Activated T-helper 1 cell treated with Interleukin-2 at 50 U/mL for 16 hours (primary cell): ENCODE measurements around the gene CYP2J2.
"Not testable (repeated sequence)": the region's sequence is repeated elsewhere in the genome, so short reads cannot be mapped to it uniquely, and the experiment has no call there.

ENCODE experiments used
- DNase-seq: peaks from one replicate; pipeline ENCODE4 v3.0.0-alpha.2; 2020; ENCODE audit warnings: low read depth

Gene CYP2J2

DNA sequence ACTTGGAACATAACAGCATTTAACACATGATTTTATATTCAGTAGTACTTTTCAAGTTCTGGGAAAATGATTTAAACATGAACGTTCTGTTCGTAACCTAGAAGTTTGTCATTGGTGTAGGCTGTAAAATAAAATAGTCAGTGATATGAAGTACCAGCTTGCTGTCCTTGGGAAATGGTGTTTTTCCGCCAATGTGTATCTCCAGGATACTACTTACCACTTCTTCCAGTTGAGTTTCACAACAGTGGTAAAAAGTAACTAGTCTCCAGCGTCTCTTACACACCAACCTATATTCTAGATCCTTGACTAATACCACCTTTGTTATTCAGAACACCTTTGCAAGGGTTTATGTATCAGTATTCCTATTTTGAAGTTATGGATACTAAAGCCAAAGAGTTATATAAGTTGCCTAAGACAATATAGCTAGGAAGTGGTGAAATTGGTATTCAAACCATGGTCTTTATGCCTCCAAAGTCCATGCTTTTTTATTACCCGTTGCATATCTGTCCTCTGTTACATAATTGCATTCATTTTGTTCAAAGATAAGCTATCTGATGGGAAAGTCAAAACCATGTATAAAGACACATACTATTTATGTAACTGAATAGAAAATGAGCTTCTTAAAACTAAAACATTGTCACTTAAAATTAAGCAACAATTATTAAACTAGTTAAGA lies 68.8 kb downstream of the CYP2J2 start:
- DNase-seq = no peak

DNA sequence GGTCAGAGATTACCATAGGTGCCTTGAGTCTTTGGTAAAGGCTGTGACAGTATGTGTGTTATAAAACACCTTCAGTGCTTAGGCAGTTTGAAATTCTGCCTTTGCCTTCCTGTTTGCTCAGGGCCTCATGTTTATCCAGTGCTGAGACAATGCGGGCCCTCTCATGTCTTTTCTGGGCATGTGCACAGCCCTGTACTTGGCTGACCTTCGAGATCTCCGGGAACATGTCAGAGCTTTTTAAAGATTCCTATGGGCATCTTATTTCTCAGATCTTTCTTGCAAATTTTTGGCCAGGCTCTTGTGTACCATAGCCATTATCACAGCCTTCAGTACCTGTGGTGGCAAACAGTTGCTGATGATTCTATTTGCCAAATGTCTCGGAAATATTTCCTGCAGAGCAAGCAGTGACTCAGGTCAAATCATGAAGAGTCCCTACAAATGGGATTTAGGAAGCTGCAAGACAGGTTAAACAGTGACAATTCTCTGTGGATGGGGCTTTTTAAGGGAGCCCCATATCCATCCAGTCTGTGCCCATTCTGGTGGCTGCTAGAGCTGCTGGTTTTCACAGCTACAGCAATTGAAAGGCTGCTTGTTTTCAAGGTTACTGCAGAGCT lies 69.7 kb downstream of the CYP2J2 start:
- DNase-seq = no peak

DNA sequence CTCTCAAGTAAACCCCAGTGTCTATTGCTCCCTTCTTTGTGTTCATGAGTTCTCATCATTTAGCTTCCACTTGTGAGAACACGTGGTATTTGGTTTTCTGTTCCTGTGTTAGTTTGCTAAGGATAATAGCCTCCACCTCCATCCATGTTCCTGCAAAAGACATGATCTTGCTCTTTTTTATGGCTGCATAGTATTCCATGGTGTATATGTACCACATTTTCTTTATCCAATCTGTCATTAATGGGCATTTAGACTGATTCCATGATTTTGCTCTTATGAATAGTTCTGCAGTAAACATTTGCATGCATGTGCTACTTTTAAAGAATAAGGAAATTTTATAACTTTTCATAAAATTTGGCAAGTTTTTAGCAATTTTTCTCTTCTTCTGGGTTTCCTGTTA lies 71.3 kb downstream of the CYP2J2 start:
- DNase-seq = not testable (repeated sequence)

DNA sequence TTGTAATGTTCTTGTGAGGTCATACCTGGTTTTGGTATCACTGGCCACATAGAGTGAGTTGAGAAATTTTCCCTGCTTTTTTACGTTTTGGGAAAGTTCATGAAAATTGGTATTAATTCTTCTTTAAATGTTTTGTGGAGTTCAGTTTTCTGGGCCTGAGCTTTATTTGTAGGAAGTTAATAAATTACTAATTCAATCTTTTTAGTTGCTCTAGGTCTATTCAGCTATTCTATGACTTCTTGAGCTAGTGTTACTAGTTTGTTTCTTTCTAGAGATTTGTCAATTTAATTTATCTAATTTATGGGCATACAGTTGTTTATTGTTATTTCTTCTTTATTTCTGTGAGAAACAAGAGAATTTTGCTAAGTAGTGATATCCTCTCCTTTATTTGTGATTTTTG lies 74.5 kb downstream of the CYP2J2 start:
- DNase-seq = no peak

DNA sequence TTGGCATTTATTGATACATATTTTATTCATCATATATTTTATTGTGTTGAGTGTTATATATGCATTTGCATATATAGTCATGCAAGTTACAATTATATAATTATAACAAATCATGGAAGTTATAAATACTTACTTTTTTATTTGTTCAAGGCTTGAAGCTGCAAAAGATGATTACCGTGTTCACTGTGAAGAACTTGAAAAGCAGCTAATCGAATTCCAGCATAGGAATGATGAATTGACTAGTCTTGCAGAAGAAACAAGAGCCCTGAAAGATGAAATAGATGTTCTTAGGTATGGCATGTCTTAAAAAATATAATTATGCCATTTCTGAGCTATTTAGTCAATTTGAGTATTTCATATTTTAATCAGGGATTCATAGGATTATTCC lies 79.7 kb downstream of the CYP2J2 start:
- DNase-seq = no peak

DNA sequence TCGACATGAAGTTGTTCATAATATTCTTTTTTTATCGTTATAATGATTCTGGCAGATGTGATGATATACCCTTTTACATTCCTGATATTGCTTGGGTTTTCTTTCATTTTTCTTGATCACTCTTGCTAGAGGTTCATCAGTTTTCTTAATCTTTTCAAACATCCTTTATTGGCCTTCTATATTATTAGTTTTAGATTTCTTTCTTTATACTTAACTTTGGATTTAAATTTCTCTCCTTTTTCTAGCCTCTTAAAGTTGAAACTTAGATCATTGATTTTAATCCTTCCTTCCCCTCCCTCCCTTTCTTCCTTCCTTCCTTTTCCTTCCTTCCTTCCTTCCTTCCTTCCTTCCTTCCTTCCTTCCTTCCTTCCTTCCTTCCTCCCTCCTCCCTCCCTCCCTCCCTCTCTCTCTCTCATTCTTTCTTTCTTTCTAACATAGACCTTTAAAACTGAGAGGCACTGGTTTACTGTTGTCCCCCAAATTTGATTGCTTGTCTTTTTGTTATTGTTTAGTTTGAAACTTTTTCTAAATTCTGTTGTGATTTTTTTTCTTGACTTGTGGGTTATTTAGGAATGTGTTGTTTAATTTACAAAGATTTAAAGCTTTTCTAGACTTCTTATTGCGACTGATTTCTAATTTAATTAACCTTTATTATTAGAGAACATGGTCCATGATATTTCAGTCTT lies 80.2 kb downstream of the CYP2J2 start:
- DNase-seq = no peak

DNA sequence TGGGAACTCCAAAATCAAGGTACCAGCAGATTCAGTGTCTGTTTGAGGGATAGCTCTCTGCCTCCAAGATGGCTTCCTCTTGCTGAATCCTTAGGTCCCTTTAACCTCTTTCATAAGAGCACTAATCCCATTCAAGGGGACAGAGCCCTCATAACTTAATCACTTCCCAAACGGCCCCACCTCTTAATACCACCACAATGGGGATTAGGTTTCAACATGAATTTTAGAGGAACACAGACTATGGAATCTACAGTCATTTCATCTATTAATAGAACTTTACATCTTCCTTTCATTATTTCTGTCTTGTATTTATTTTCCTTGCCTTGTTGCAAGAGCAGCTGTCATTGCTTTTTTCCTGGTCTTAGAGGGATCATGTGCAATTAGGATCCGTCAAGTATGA lies 81.5 kb downstream of the CYP2J2 start:
- DNase-seq = no peak
